ENCODE measurements around the gene NDUFA12.

NDUFA12 gene

DNA sequence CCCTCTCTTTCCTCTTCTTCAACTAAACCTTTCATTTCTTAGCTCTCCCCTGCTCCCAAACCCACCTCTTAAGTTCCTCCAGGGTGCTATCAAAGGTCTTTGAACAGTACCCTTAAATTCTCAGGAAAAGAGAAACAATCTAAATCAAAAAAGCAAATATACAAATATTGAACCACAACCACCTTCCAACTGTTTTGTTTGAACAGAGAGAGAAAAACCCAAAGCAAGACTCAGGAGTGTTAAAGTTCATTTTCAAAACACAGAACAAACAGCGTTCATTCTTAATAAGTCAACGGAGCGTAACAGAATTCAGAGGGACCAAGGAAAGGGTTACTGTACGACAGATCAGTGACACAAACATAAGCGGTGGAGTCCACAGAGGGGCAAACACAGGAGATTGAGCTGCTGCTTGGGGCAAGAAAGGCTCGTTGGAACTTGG is 73.3 kb downstream of the NDUFA12 start:
- DNase-seq: no peak
- no peaks in the 10 kb centered on the region for H3K4me1 ChIP-seq
- H3K36me3 ChIP-seq: no peaks in the 10 kb centered on the region
- H3K27me3 ChIP-seq: peaks cover 6% of the 10 kb centered on the region; the same call in 1 of the 2 replicates
- TF ChIP-seq CTCF (IDR thresholded peaks at IDR 0.05; ENCODE audit: low read depth, low read length): no peak
- no peaks in the 10 kb centered on the region for H3K9me3 ChIP-seq
- no peak overlapping the region for H3K4me3 ChIP-seq (ENCODE audit: low read depth, low read length)

DNA sequence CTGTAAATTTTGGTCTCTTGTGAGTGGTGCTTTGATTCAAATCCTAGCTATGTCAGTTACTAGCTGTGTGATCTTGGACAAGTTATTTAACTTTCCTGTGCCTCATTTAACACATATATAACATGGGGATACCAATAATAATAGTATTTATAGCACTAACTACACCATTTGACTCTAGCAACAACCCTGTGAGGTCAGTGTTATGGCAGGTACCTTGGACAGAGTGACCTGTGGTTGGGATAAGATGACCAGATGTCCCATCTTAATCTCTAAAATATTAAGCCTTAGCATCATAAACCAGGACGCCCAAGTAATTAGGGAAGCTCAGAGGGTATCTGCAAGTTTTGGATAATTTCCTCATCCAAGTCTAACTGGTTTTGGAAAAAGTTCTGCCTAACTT is 73.7 kb downstream of the NDUFA12 start:
- H3K4me3 ChIP-seq (ENCODE audit: low read depth, low read length): no peak overlapping the region
- no peaks in the 10 kb centered on the region for H3K36me3 ChIP-seq
- no peaks in the 10 kb centered on the region for H3K4me1 ChIP-seq
- DNase-seq: no peak
- no peaks in the 10 kb centered on the region for H3K9me3 ChIP-seq
- H3K27me3 ChIP-seq: peaks cover 6% of the 10 kb centered on the region; the same call in 1 of the 2 replicates
- TF ChIP-seq CTCF (IDR thresholded peaks at IDR 0.05; ENCODE audit: low read depth, low read length): no peak

GRCh38 chr12:94925729-94926128 is 77.8 kb downstream of the NDUFA12 start:
- Histone ChIP-seq H3K36me3 (no peaks in the 10 kb centered on the region), H3K27me3 (peaks cover 5% of the 10 kb centered on the region; the same call in 1 of the 2 replicates), H3K4me3 (ENCODE audit: low read depth, low read length) (no peak overlapping the region), H3K4me1 (no peaks in the 10 kb centered on the region), H3K9me3 (no peaks in the 10 kb centered on the region)
- no peak for TF ChIP-seq CTCF (IDR thresholded peaks at IDR 0.05; ENCODE audit: low read depth, low read length)
- DNase-seq: no peak

- no peaks in the 10 kb centered on the region for H3K27me3 ChIP-seq
- H3K36me3 ChIP-seq: no peaks in the 10 kb centered on the region
- H3K9me3 ChIP-seq: no peaks in the 10 kb centered on the region
- no peak for DNase-seq
- H3K4me3 ChIP-seq (ENCODE audit: low read depth, low read length): no peak overlapping the region
- no peaks in the 10 kb centered on the region for H3K4me1 ChIP-seq
- no peak for TF ChIP-seq CTCF (IDR thresholded peaks at IDR 0.05; ENCODE audit: low read depth, low read length)
These were observed 78.3 kb downstream of the NDUFA12 start for GRCh38 chr12:94925206-94925605.

- no peak for TF ChIP-seq CTCF (IDR thresholded peaks at IDR 0.05; ENCODE audit: low read depth, low read length)
- DNase-seq: no peak
- H3K9me3 ChIP-seq: no peaks in the 10 kb centered on the region
- no peaks in the 10 kb centered on the region for H3K4me1 ChIP-seq
- no peak overlapping the region for H3K4me3 ChIP-seq (ENCODE audit: low read depth, low read length)
- no peaks in the 10 kb centered on the region for H3K36me3 ChIP-seq
- no peaks in the 10 kb centered on the region for H3K27me3 ChIP-seq
These were observed 80.9 kb downstream of the NDUFA12 start for GRCh38 chr12:94922561-94922960.

Measured in BE2C (cell line).